Loucy (cell line): Measurements from ENCODE around the gene SLAIN1.

ENCODE experiments used
- H2AFZ ChIP-seq: fragments of 200-600 bp; sonication (generic); 2 replicates; pipeline ENCODE4 v1.6.0; 2016; ENCODE audit warnings: antibody characterized with exemption, mild to moderate bottlenecking, low read length, moderate library complexity
- H3F3A ChIP-seq: fragments of 200-600 bp; 2 replicates; pipeline ENCODE4 v1.6.0; 2016; ENCODE audit warnings: antibody characterized with exemption, low read depth, mild to moderate bottlenecking
- H3K27me3 ChIP-seq: fragments of 200-600 bp; sonication (generic); 2 replicates; pipeline ENCODE4 v1.6.1; 2014; ENCODE audit warnings: low read length, mild to moderate bottlenecking; ENCODE audit not compliant: insufficient read depth, poor library complexity, severe bottlenecking
- H3K36me3 ChIP-seq: fragments of 200-600 bp; sonication (generic); 2 replicates; pipeline ENCODE4 v1.6.1; 2016; ENCODE audit warnings: low read length; ENCODE audit not compliant: insufficient read depth
- H3K4me1 ChIP-seq: fragments of 200-600 bp; sonication (generic); 2 replicates; pipeline ENCODE4 v1.5.1; 2014; ENCODE audit warnings: low read length, mild to moderate bottlenecking; ENCODE audit not compliant: insufficient read depth, poor library complexity, severe bottlenecking
- H3K4me2 ChIP-seq: fragments of 200-600 bp; sonication (generic); 2 replicates; pipeline ENCODE4 v1.6.0; 2014; ENCODE audit warnings: antibody characterized with exemption, low read length, low read depth, mild to moderate bottlenecking; ENCODE audit not compliant: poor library complexity, severe bottlenecking
- H3K4me3 ChIP-seq: fragments of 200-600 bp; sonication (generic); 2 replicates; pipeline ENCODE4 v1.5.1; 2014; ENCODE audit warnings: low read length, mild to moderate bottlenecking, mixed read lengths; ENCODE audit not compliant: poor library complexity, severe bottlenecking
- H3K79me2 ChIP-seq: fragments of 200-600 bp; sonication (generic); 2 replicates; pipeline ENCODE4 v1.6.1; 2014; ENCODE audit warnings: low read length; ENCODE audit not compliant: insufficient read depth
- H3K9ac ChIP-seq: fragments of 200-600 bp; sonication (generic); 2 replicates; pipeline ENCODE4 v1.6.0; 2014; ENCODE audit warnings: mild to moderate bottlenecking, low read depth, low read length, moderate library complexity; ENCODE audit not compliant: poor library complexity, severe bottlenecking
- H3K9me2 ChIP-seq: fragments of 200-600 bp; sonication (generic); replicated peaks from 2 replicates; pipeline ENCODE4 v1.6.1; 2016; ENCODE audit warnings: low read depth, low read length, mixed read lengths
- H3K9me3 ChIP-seq: fragments of 200-600 bp; sonication (generic); 2 replicates; pipeline ENCODE4 v1.6.1; 2014; ENCODE audit warnings: mild to moderate bottlenecking, antibody characterized with exemption, low read length, low read depth; ENCODE audit not compliant: insufficient read depth
- H4K20me1 ChIP-seq: fragments of 200-600 bp; sonication (generic); 2 replicates; pipeline ENCODE4 v1.6.0; 2014; ENCODE audit warnings: antibody characterized with exemption, low read length, mild to moderate bottlenecking; ENCODE audit not compliant: insufficient read depth, poor library complexity, severe bottlenecking
- CTCF ChIP-seq: fragments of 200-600 bp; sonication (generic); conservative IDR thresholded peaks from 2 replicates; pipeline ENCODE4 v1.5.1; 2014; ENCODE audit warnings: mild to moderate bottlenecking, antibody characterized with exemption, low read length
- EZH2phosphoT487 ChIP-seq: fragments of 200-600 bp; IDR thresholded peaks from 2 replicates; pipeline ENCODE4 v1.6.1; 2018; ENCODE audit warnings: antibody characterized with exemption, mild to moderate bottlenecking, moderate library complexity, borderline replicate concordance

The SLAIN1 gene

GRCh38 chr13:77774181-77774580 is 76.7 kb downstream of the SLAIN1 start:
- Histone ChIP-seq H3K36me3 (no peaks in the 10 kb centered on the region), H3K79me2 (no peaks in the 10 kb centered on the region), H3K9me3 (no peaks in the 10 kb centered on the region), H2AFZ (peak overlapping the region; percentile 30; the same call in 1 of the 2 replicates), H3K4me1 (no peaks in the 10 kb centered on the region), H4K20me1 (no peaks in the 10 kb centered on the region), H3K4me2 (no peak overlapping the region), H3K9ac (no peak overlapping the region), H3K27me3 (no peaks in the 10 kb centered on the region), H3F3A (no peaks in the 10 kb centered on the region), H3K9me2 (no peaks in the 10 kb centered on the region), H3K4me3 (no peak overlapping the region)
- TF ChIP-seq CTCF (no peak), EZH2phosphoT487 (no peak)

- H3K9me2 ChIP-seq: no peaks in the 10 kb centered on the region
- H3K9ac ChIP-seq: no peak overlapping the region
- H3K79me2 ChIP-seq: no peaks in the 10 kb centered on the region
- no peaks in the 10 kb centered on the region for H3K9me3 ChIP-seq
- TF ChIP-seq EZH2phosphoT487 (no peak), CTCF (no peak)
- H2AFZ ChIP-seq: no peak overlapping the region
- H3K4me3 ChIP-seq: no peak overlapping the region
- no peaks in the 10 kb centered on the region for H3K36me3 ChIP-seq
- H3F3A ChIP-seq: 0 out of 2 replicates have a peak, but pooled peaks cover 2% of the 10 kb centered on the region
- no peaks in the 10 kb centered on the region for H3K27me3 ChIP-seq
- H3K4me2 ChIP-seq: no peak overlapping the region
- peaks cover 10% of the 10 kb centered on the region for H3K4me1 ChIP-seq
- no peaks in the 10 kb centered on the region for H4K20me1 ChIP-seq
Observed at GRCh38 chr13:77776704-77777103, 79.2 kb downstream of the SLAIN1 start.

- H3K9me3 ChIP-seq: no peaks in the 10 kb centered on the region
- H2AFZ ChIP-seq: peak overlapping the region; percentile 71
- H3K9ac ChIP-seq: no peak overlapping the region
Observed at GRCh38 chr13:77779552-77780272, 82.2 kb downstream of the SLAIN1 start.

More at GRCh38 chr13:77779552-77780272, 82.2 kb downstream of the SLAIN1 start:
- peak overlapping the region; percentile 84 for H3K4me2 ChIP-seq
- no peaks in the 10 kb centered on the region for H3K9me2 ChIP-seq
- H3K4me3 ChIP-seq: peak overlapping the region; percentile 65
- no peak for TF ChIP-seq EZH2phosphoT487
- TF ChIP-seq CTCF: peak; percentile 76
- peaks cover 10% of the 10 kb centered on the region for H3K4me1 ChIP-seq
- no peaks in the 10 kb centered on the region for H3K27me3 ChIP-seq
- H4K20me1 ChIP-seq: no peaks in the 10 kb centered on the region
- no peaks in the 10 kb centered on the region for H3K36me3 ChIP-seq
- no peaks in the 10 kb centered on the region for H3K79me2 ChIP-seq
- 0 out of 2 replicates have a peak, but pooled peaks cover 2% of the 10 kb centered on the region for H3F3A ChIP-seq
